ENCODE results near the gene CPNE2. TPM values are rescaled to one million over a fixed set of nuclear protein-coding genes. Genes with fewer than 3 reads are reported as not detected.
A peak's percentile ranks its signal among the peaks of the same experiment; 100 is the strongest.

CPNE2 gene
- total and polyA plus RNA-seq, 10 of the 15 experiments (the other 5 are each of a cell fraction or from before 2014, with no cell fraction given), result 3.1 to 22.1 (median 9.9) TPM

- no peak for TF ChIP-seq USF2 (IDR thresholded peaks at IDR 0.05; ENCODE audit: borderline replicate concordance, low read depth, low read length)
- 0 out of 2 replicates have a peak, but pooled peaks have one; percentile 25 for TF ChIP-seq DPF2 (IDR thresholded peaks at IDR 0.05)
- TF ChIP-seq HSF1 (IDR thresholded peaks at IDR 0.05; ENCODE audit: low read depth, low read length), result no peak
- no peak for TF ChIP-seq GATAD2B (conservative IDR thresholded peaks at IDR 0.05; ENCODE audit: low read depth)
- TF ChIP-seq SREBF2 (IDR thresholded peaks at IDR 0.05; ENCODE audit: low read length), result no peak
- peak; percentile 67; the same call in 1 of the 2 replicates for TF ChIP-seq YY1 (IDR thresholded peaks at IDR 0.05; ENCODE audit: low read depth, low read length)
- TF ChIP-seq POLR2A (IDR thresholded peaks at IDR 0.05; ENCODE audit: low read depth, low read length), result peak; percentile 54
- no peak for TF ChIP-seq TCF3 (IDR thresholded peaks at IDR 0.05; ENCODE audit: borderline replicate concordance, insufficient read depth, low read depth, low read length)
- TF ChIP-seq ZNF217 (IDR thresholded peaks at IDR 0.05), result no peak
These were observed 8.1 kb upstream of the CPNE2 start (continued) for GRCh38 chr16:57084257-57084770.

- no peak for FAIRE-seq
- ChIA-PET RAD21 (ENCODE audit: unreplicated experiment) (interaction anchor here (0.9 to 1.6 kb wide), 4 partner anchors 82 to 91 kb away, joined by 3 to 7 read pairs (median 6); no protein-coding TSS in a partner anchor), POLR2A (interaction anchor here (1.0 to 1.5 kb wide), 2 partner anchors 8 to 84 kb away, joined by 3 to 7 read pairs; partner anchors contain the start of gene CPNE2), SMC1A (ENCODE audit: uncharacterized antibody, unreplicated experiment) (interaction anchor here (0.8 to 2.1 kb wide), 10 partner anchors 9 to 332 kb away, joined by 3 to 6 read pairs (median 3); no protein-coding TSS in a partner anchor), CTCF (interaction anchor here (0.8 to 6.0 kb wide), 22 partner anchors 8 to 216 kb away, joined by 3 to 40 read pairs (median 4); partner anchors contain the start of genes CPNE2, PSME3IP1 and RSPRY1)
- DNase-seq (ENCODE audit: low read depth, low spot score), result no peak
- no peak overlapping the region for H3K9ac ChIP-seq (ENCODE audit: control insufficient read depth, insufficient read depth, low read length)
- no peak overlapping the region for H2AFZ ChIP-seq (ENCODE audit: control insufficient read depth, low read depth, low read length)
- H3K27ac ChIP-seq (ENCODE audit: control insufficient read depth, insufficient read depth), result no peak overlapping the region
- BruUV-seq (replicated peaks), result no TSS peak
- intact Hi-C loops (cut with micrococcal nuclease; ENCODE audit: unreplicated experiment), result loop anchor here (1.0 to 2.0 kb wide), 3 partner anchors 83 to 216 kb away; no protein-coding TSS in a partner anchor
- WGBS (ENCODE audit: insufficient coverage, insufficient replicate concordance, low lambda C conversion rate, missing lambda C conversion rate), result 71% methylated on average over 7 of the region's 7 CpGs
- no peak overlapping the region for H3K4me3 ChIP-seq
- H3K36me3 ChIP-seq (ENCODE audit: control insufficient read depth in 2 of 2, insufficient read depth in 2 of 2, low read length in 1 of 2), result peaks cover 0 to 3% of the 10 kb centered on the region in 2 experiments; a peak in 3 of 4 replicates
- no peak for ATAC-seq
- no peaks in the 10 kb centered on the region for H3K27me3 ChIP-seq (replicated peaks in 1 of 2; ENCODE audit: control insufficient read depth in 2 of 2, insufficient read depth in 2 of 2, low read length in 1 of 2)
- no peaks in the 10 kb centered on the region for H3K79me2 ChIP-seq (ENCODE audit: control insufficient read depth, insufficient read depth, low read length)
- in situ Hi-C loops (cut with MboI), result loop anchor here (5.0 kb wide), 1 partner anchor 82 kb away; no protein-coding TSS in a partner anchor
- no peaks in the 10 kb centered on the region for H3K9me3 ChIP-seq (replicated peaks; ENCODE audit: control insufficient read depth, insufficient read depth, low read length)
- no peak overlapping the region for H3K4me2 ChIP-seq (ENCODE audit: control insufficient read depth, insufficient read depth)
- H4K20me1 ChIP-seq (ENCODE audit: control insufficient read depth, insufficient read depth), result no peaks in the 10 kb centered on the region
- no peaks in the 10 kb centered on the region for H3K4me1 ChIP-seq (ENCODE audit: control insufficient read depth, insufficient read depth, low read length)
- TF ChIP-seq SIN3A (IDR thresholded peaks at IDR 0.05; ENCODE audit: low read depth, low read length), result no peak
- TF ChIP-seq E4F1 (IDR thresholded peaks at IDR 0.05; ENCODE audit: borderline replicate concordance, partially characterized antibody), result no peak
- TF ChIP-seq ZNF274 (IDR thresholded peaks at IDR 0.05; ENCODE audit: insufficient read depth, insufficient read length), result no peak
- no peak for TF ChIP-seq BHLHE40 (IDR thresholded peaks at IDR 0.05; ENCODE audit: borderline replicate concordance in 1 of 2, low read depth in 2 of 2, low read length in 1 of 2)
- TF ChIP-seq NR2C2 (IDR thresholded peaks at IDR 0.05; ENCODE audit: borderline replicate concordance, control insufficient read depth, insufficient read length, low read depth), result no peak
These were observed 7.4 kb upstream of the CPNE2 start for GRCh38 chr16:57084996-57085395.
